Urothelium cell line (cell line): ENCODE data around the gene TPRN.
A peak's percentile ranks its signal among the peaks of the same experiment; 100 is the strongest.

Experiments
- DNase-seq: peaks from one replicate; pipeline ENCODE4 v3.0.0; 2011; ENCODE audit warnings: low spot score, mixed read lengths
- FAIRE-seq: peaks from 2 replicates; lab custom pipeline; 2011; peaks lifted over from hg19 to GRCh38; lab: Jason Lieb, UNC

The TPRN gene

DNA sequence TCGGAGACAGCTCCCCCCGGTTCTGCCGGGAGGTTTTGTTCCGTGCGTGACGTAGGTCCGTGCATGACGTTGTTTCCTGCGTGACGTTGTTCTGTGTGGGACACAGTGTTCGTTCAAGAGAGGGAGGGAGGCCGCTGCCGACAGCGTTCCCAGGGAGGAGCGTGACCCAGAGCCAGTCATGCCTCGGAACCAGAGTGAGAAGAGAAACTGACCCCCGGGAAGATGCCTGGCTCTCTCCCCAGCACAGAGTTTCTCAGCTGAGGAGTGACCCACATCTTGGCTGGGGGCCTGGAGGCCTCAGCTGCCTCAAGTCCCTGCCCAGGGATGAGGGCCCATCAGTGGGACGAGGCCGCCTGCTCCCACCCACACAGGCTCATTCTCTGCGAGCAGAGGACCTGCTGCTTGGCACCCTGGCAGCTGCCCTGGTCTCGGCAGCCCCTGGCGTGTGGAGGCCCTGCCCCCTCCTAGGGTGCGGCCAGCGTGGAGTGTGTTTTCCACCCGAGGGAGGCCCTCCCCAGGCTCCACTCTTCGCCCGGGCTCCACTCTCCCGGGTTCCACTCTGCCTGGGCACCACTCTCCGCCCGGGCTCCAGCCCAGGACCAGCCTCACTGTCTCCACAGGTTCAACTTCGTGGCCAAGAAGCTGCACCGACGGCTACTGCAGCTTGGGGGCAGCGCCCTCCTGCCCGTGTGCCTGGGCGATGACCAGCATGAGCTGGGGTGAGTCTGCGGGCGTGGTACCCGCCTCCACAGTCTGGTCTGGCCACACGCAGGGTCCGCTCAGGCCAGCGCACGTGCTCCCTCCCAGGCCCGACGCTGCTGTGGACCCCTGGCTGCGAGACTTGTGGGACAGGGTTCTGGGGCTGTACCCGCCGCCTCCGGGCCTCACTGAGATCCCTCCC lies 12.9 kb upstream of the TPRN start:
- no peak for FAIRE-seq
- DNase-seq = no peak

GRCh38 chr9:137212520-137212919 lies 12.0 kb upstream of the TPRN start:
- DNase-seq = no peak
- FAIRE-seq = no peak

DNA sequence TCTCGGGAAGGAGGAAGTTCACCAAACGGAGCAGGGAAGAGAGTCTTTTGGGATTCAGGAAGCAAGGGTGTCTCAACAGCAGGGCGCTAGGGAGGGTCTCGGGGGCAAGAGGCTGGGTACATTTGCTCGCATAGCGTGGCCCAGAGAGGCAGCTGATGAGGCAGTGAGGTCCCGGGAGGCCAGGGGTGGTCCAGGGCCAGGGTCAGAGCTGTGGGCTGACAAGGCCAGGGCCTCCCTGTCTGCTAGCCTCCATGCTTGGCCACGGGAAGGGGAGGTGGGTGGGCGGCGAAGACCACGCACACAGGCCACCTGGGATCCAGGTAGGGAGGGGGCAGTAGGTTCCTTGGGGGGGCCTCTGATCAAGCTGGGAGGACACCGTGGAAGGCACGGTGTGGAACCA lies 11.0 kb upstream of the TPRN start:
- no peak for FAIRE-seq
- no peak for DNase-seq

GRCh38 chr9:137206602-137207001 lies 6.1 kb upstream of the TPRN start:
- FAIRE-seq (no peak), DNase-seq (no peak)

DNA sequence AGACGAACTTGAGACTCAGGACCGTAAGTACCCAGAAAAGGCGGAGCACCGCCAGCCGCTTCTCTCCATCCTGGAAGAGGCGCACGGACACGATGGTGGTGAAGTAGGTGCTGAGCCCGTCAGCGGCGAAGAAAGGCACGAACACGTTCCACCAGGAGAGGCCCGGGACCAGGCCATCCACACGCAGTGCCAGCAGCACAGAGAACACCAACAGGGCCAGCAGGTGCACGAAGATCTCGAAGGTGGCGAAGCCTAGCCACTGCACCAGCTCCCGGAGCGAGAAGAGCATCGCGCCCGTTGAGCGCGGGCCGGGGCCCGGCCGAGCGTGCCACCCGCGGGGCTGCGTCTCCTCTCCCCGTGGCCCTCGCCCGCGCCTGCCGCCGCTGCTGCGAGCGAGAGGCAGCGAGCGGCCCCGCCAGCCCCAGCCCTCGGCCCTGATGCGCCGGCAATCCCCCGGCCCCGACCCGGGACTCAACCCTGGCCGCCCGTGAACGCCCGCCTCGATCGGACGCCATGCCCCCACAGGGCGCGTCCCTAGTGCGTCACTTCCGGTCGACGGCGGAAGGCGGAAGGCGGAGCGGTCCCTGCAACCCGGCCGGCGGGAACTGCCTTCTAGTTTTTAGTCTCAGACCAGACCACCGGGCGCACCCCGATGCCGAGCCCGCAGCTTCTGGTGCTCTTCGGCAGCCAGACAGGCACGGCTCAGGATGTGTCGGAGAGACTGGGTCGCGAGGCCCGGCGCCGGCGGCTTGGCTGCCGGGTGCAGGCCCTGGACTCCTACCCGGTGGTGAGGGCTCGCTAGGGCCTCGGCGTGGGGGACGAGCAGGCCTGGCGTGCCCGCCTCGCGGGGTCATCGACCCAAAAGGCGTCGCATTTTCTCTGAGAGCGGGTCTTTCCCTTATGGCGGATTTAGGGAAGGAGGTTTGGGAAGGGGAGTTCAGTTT lies 4.9 kb upstream of the TPRN start, which contains the start of the genes NDOR1 and TMEM203:
Gene NDOR1 (plus strand): TSS at position 575 of the 944 bp plus-strand sequence. CDS start 78 bp downstream, at position 653.
Gene TMEM203 (minus strand): TSS at position 523 of the 944 bp plus-strand sequence. CDS start 234 bp downstream, at position 289.
- DNase-seq (peak; percentile 92), FAIRE-seq (peak; percentile 37)

DNA sequence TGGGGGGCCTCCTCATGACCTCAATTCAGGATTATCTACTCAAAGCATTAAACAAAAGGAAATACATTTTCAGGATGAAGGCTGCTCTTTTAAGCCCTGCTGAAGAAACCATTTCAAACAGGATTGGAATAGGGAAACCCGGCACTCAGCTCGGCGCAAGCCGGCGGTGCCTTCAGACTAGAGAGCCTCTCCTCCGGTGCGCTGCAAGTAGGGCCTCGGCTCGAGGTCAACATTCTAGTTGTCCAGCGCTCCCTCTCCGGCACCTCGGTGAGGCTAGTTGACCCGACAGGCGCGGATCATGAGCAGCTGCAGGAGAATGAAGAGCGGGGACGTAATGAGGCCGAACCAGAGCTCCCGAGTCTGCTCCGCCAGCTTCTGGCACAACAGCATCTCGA lies 4.2 kb upstream of the TPRN start:
- FAIRE-seq = no peak
- DNase-seq = no peak

DNA sequence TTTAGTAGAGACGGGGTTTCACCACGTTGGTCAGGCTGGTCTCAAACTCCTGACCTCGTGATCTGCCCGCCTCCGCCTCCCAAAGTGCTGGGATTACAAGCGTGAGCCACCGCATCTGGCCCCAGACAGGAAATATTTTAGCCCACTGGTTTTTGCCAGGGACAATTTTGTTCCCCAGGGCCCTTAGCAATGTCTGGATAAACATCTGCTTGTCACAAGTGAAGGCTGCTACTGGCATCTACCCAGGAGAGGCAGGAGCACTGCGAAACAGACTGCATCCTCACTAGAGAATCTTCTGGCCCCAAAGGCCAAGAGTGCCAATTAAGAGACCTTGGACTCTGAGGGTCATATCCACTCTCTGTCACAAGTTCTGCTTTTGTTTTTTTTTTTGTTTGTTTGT lies 2.4 kb upstream of the TPRN start:
- FAIRE-seq (no peak), DNase-seq (no peak)

DNA sequence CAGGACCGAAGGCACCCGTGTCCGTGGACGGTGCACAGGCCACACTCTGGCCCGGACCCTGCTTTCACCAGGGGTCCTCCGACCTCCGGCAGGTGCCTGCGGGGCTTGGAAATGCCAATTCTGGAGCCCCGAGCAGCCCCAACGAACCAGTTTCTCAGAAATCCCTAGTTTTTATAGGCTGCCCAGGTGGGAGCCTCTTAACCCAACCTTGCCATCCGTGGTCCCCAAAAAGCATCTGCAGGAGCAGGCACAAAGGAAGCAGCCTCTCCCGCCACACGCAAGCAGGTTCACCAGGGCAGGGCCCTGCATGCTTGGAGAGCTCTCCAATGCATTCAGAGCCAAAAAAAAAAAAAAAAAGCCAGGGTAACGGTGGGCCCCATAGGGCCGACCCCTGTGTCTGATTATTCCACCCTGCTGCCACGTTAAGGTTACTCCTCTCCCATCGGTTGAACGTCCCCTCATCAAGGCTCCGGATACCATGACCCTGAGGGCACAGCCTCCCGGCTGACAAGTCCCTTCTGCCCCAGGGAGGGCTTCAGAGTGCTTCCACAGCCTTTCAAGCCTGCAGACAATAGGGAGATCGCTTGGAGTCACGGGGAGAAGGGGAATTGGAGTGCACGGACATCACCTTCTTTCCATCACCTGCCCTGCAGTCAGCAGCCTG lies 796 bp upstream of the TPRN start:
- FAIRE-seq (no peak), DNase-seq (no peak)

DNA sequence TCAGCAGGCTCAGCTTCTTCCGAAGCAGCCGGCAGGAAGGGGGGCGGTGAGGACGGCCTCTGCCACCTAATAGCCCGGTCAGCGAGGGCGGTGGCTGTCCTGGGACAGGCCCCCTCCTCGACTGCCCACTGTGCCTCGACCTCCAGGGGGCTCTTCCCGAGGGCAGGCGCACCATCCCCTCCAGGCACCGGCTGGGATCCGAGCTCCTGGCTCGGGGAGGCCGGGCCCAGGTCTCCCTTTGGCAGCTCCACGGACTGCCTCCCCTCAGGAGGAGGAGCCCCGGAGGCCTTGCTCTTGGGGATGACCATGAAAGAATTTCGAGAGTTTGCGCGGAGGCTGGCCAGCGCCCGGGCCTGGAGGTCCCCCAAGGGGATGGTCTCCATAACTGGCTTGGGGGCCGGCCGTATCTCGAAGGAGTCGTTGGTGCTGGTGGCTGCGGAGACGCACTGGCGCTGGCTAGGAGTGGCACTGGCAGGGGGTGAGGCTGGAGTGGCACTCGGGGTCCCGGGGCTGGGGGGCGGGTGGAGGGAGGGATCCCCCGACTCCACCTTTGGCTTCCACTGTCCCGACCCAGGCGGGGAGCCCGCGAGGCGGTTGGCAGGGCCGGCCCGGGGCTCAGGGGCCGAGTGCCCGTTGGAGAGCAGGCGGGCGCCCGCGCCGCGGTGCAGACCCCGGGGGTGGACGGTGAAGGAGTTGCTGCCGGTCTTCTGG lies 975 bp downstream of the TPRN start:
- DNase-seq (no peak), FAIRE-seq (no peak)

GRCh38 chr9:137198902-137199283 lies 1.6 kb downstream of the TPRN start:
- no peak for DNase-seq
- FAIRE-seq = peak; percentile 5

- no peak for DNase-seq
- FAIRE-seq = no peak
Observed at GRCh38 chr9:137198051-137198901, 2.3 kb downstream of the TPRN start.

DNA sequence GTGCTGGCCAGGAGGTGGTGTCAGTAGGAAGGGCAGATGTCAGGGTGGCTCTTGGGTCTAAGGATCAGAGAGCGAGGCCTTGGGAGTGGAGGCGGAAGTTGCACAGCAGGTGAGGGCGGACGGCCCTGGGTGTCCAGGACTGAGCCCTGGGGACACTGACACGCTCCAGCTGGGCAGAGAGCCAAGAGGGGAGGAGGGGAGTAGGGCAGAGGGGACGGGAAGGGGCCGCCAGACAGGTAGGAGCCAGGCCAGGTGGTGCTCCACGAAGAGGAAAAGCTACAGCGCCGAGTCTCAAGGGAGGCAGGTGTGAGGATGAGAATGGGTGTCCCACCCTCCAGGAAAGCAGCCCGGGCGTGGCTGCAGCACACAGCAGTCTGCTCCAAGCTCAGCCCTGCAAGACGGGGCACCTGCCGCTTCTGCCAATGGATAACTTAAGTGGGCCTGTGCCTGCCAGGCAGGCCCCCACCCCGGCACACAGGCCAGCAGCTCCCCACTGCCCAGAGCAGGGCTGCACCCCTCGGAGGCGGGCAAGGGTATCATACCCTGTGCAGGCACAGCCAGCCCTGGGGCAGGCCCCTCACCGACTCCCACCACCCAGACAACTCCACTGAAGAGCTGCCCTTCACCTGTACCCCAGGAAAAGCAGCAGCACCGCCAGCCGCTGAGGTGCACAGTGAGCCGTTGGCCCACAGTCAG lies 4.9 kb downstream of the TPRN start:
- DNase-seq (no peak), FAIRE-seq (no peak)

DNA sequence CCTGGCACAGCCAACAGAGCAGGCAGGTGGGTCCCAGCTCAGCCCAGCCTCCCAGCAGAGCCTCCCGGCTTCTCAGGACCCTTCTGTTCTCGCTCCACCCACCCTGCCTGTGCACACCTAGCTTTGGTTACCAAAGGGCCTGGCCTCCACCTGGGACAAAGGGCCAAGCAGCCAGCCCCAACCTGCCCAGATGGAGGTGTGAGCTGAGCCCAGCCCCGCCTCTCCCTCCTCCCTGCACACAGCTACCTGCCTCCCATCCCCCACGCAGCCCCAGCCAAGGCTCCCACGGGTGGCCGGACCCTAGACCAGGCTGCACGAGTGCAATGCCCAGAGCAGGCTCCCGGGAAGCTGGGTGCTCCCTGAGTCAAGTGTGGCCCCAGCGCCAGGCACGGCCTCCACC lies 5.6 kb downstream of the TPRN start:
- no peak for DNase-seq
- no peak for FAIRE-seq

- FAIRE-seq (no peak), DNase-seq (no peak)
Observed at GRCh38 chr9:137194388-137194787, 6.2 kb downstream of the TPRN start.

GRCh38 chr9:137193771-137194170 lies 6.8 kb downstream of the TPRN start:
- DNase-seq = no peak
- no peak for FAIRE-seq

DNA sequence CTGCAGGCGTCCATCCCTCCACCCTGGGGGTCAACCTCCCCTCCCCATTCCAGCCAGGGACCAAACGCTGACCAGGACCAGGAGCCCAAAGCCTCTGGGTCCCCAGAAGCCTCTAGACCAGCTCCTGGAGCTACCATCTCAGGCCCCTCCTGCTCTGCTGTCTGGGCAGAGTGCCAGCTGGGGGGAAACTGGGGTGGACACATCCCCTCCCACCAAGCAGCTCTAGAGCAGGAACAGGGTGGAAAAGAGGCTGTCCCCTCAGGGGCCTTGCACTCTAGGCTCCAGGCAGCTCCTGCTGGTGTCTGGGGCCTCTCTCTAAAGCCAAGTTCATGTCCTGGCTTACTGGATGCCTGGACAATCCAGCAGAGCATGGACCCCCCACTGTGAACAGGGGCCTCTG lies 7.7 kb downstream of the TPRN start:
- no peak for FAIRE-seq
- no peak for DNase-seq

GRCh38 chr9:137192448-137192780 lies 8.1 kb downstream of the TPRN start:
- FAIRE-seq = no peak
- DNase-seq = no peak

- no peak for FAIRE-seq
Observed at GRCh38 chr9:137191691-137192447, 8.7 kb downstream of the TPRN start.

More at GRCh38 chr9:137191691-137192447, 8.7 kb downstream of the TPRN start:
- no peak for DNase-seq
